HG03520 (cell line): ENCODE results near the gene PSAP.
A peak's percentile ranks its signal among the peaks of the same experiment; 100 is the strongest.

Source experiments
- ATAC-seq: cut with Tn5 transposase; IDR thresholded peaks from one replicate; pipeline ENCODE4 v1.9.1; 2021; ENCODE audit warnings: mild to moderate bottlenecking, moderate library complexity; ENCODE audit not compliant: unreplicated experiment

Gene PSAP

GRCh38 chr10:71845410-71846405 is 5.3 kb downstream of the PSAP start:
- ATAC-seq, result no peak

- no peak for ATAC-seq
Observed at GRCh38 chr10:71844695-71845094, 6.4 kb downstream of the PSAP start.

GRCh38 chr10:71844084-71844483 is 7.0 kb downstream of the PSAP start:
- ATAC-seq, result no peak

- ATAC-seq, result no peak
Observed at GRCh38 chr10:71842856-71843686, 8.0 kb downstream of the PSAP start.

- no peak for ATAC-seq
Observed at GRCh38 chr10:71842422-71842821, 8.6 kb downstream of the PSAP start.

- no peak for ATAC-seq
Observed at GRCh38 chr10:71840958-71841335, 10.1 kb downstream of the PSAP start.

- ATAC-seq, result no peak
Observed at GRCh38 chr10:71840177-71840957, 10.7 kb downstream of the PSAP start.

- ATAC-seq, result no peak
Observed at GRCh38 chr10:71838264-71839211, 12.5 kb downstream of the PSAP start.

GRCh38 chr10:71837098-71837827 is 13.8 kb downstream of the PSAP start:
- no peak for ATAC-seq

GRCh38 chr10:71836596-71836974 is 14.5 kb downstream of the PSAP start:
- peak; percentile 20 for ATAC-seq

- ATAC-seq, result peak; percentile 89
Observed at GRCh38 chr10:71835671-71836595, 15.1 kb downstream of the PSAP start.

- no peak for ATAC-seq
Observed at GRCh38 chr10:71834343-71834674, 16.7 kb downstream of the PSAP start.

- ATAC-seq, result no peak
Observed at GRCh38 chr10:71833451-71834342, 17.4 kb downstream of the PSAP start.

- ATAC-seq, result no peak
Observed at GRCh38 chr10:71832967-71833366, 18.1 kb downstream of the PSAP start.

GRCh38 chr10:71831646-71832552 is 19.2 kb downstream of the PSAP start:
- no peak for ATAC-seq

- no peak for ATAC-seq
Observed at GRCh38 chr10:71830726-71831125, 20.3 kb downstream of the PSAP start.
